Heart right ventricle (tissue), 16 donors: ENCODE results near the gene RPS6KC1. TPM values are rescaled to one million over a fixed set of nuclear protein-coding genes. Genes with fewer than 3 reads are reported as not detected.

ENCODE experiments used
- ATAC-seq, 8 donors: fragments of 200-7000 bp; cut with Tn5 transposase; one replicate each; pipeline ENCODE4 v1.9.1; 2020; ENCODE audit warnings: mild to moderate bottlenecking in 8 of 8, moderate library complexity in 8 of 8, moderate number of reproducible peaks in 1 of 8
- DNase-seq, 2 donors: peaks; one replicate each; pipeline ENCODE4 v3.0.0-alpha.2; 2020
- H3K27ac ChIP-seq, 10 donors: fragments of 200-600 bp; sonication (generic) in 2 of 10; one replicate each; pipeline versions ENCODE4 v1.5.0 to v1.8.0; 2020 to 2022; ENCODE audit warnings: mild to moderate bottlenecking in 3 of 10
- H3K27me3 ChIP-seq, 7 donors: fragments of 200-600 bp; one replicate each; pipeline ENCODE4 v1.8.0; 2021 to 2022; ENCODE audit warnings: mild to moderate bottlenecking in 2 of 7
- H3K36me3 ChIP-seq, 9 donors: fragments of 200-600 bp; sonication (generic) in 1 of 9; one replicate each; pipeline versions ENCODE4 v1.5.0 to v1.8.0; 2020 to 2022; ENCODE audit warnings: mild to moderate bottlenecking in 2 of 9
- H3K4me1 ChIP-seq, 9 donors: fragments of 200-600 bp; sonication (generic) in 1 of 9; one replicate each; pipeline versions ENCODE4 v1.5.0 to v1.8.0; 2020 to 2022; ENCODE audit warnings: mild to moderate bottlenecking in 4 of 9
- H3K4me3 ChIP-seq, 10 donors: fragments of 200-600 bp; sonication (generic) in 2 of 10; one replicate each; pipeline versions ENCODE4 v1.5.0 to v1.8.0; 2020 to 2022; ENCODE audit warnings: mild to moderate bottlenecking in 7 of 10, moderate library complexity in 2 of 10
- H3K9me3 ChIP-seq, 11 donors: fragments of 200-600 bp in 10 of 11; sonication (generic) in 2 of 11; one replicate each; pipeline versions ENCODE4 v1.5.0 to v1.8.0; 2013 to 2022; ENCODE audit warnings: mild to moderate bottlenecking in 2 of 11, control low read depth in 1 of 11, moderate library complexity in 1 of 11
- CTCF ChIP-seq, 9 donors: fragments of 200-600 bp; sonication (generic) in 2 of 9; IDR thresholded peaks; one replicate each; pipeline versions ENCODE4 v1.5.0 to v1.8.0; 2021 to 2022; ENCODE audit warnings: antibody characterized with exemption in 9 of 9, mild to moderate bottlenecking in 5 of 9, moderate library complexity in 1 of 9
- WGBS, 2 donors: extraction: QIAGEN DNeasy Blood & Tissue Kit; methylation state at CpG; one replicate each; pipeline ENCODE4 v1.1.7; 2013; ENCODE audit warnings: inconsistent platforms in 1 of 2; 5-methylcytosine and 5-hydroxymethylcytosine counted together
- intact Hi-C, 10 donors: fragments of 100-400 bp; cut with DNase I; formaldehyde crosslinking; loops; one replicate each; pipeline versions ENCODE4 v1.11.1 to v1.14.2; 2022
- polyA plus RNA-seq, 2 donors: library from polyadenylated mRNA; stranded (reverse); fragments of 200-250 nt; gene quantifications; one replicate each; pipeline ENCODE4 v1.2.3, GENCODE V29; 2013
- total RNA-seq, 10 donors: library from RNA; stranded (reverse); fragmentation: NEBNext Ultra II Directional in 3 of 10; extraction: Animal tissue kit (Norgen Biotek cat#: 25700) in 3 of 10; gene quantifications; one replicate each; pipeline versions ENCODE4 v1.2.1 to v1.2.4, GENCODE V29; 2021 to 2023
- donor health status: Arrhythmogenic right ventricular cardiomyopathy.
- donor health status: ischemic (EF 13 %, LVEDD 7.1; RV severe dilation, severe dysfunction).
- donor health status: healthy with polysubstance abuse.
- donor health status: DM: no; HTN: yes; CAD: no.
- donor health status: DM: no; HTN: no; CAD: no.
- donor health status: ischemic (EF 25% LVEDD 6.9; RV normal size, moderate dysfunction).
- donor health status: ischemic (EF 25% LVEDD 5.7; RV mildly dilated, moderate dysfunction).
- donor health status: healthy.
- donor health status: DM: yes; HTN: yes; CAD: no.
- donor health status: Ischemic cardiomyopathy.
- donor health status: ischemic (EF 35%, LVEDD 5.7; RV mildly dilated, moderate dysfunction).
- donor health status: nonischemic (EF 11% LVEDD 7.7; RV severe dilation, severe dysfunction).
- donor health status: DM: yes; HTN: yes; CAD: no.
- donor health status: PGD.
- donor health status: ischemic (EF 29% LVEDD 5.4; RV normal size, mild dysfunction).
- donor health status: nonischemic (EF 23%, LVEDD 6.1; RV moderate dilation, normal function).

The RPS6KC1 gene
- total and polyA plus RNA-seq, 12 donors: 3.8 to 13.8 (median 10.3) TPM

GRCh38 chr1:213082420-213083111, 31.5 kb downstream of the RPS6KC1 start:
- no peak for ATAC-seq
- H3K27ac ChIP-seq: no peak overlapping the region
- peaks cover 0 to 94% (median 11%) of the 10 kb centered on the region in 9 donors for H3K36me3 ChIP-seq
- DNase-seq: no peak
- H3K4me3 ChIP-seq: no peak overlapping the region
- no peak for TF ChIP-seq CTCF (IDR thresholded peaks at IDR 0.05)
- no peaks in the 10 kb centered on the region for H3K9me3 ChIP-seq
- intact Hi-C loops: no loop called here
- 92 to 94% methylated on average over 2 of the region's 2 CpGs for WGBS, 2 donors
- H3K27me3 ChIP-seq: no peaks in the 10 kb centered on the region
- no peaks in the 10 kb centered on the region for H3K4me1 ChIP-seq

GRCh38 chr1:213083112-213083445, 32.0 kb downstream of the RPS6KC1 start:
- DNase-seq (no peak), ATAC-seq (no peak)
- Histone ChIP-seq H3K27me3 (no peaks in the 10 kb centered on the region), H3K4me3 (no peak overlapping the region), H3K4me1 (no peaks in the 10 kb centered on the region), H3K27ac (no peak overlapping the region), H3K36me3 (peaks cover 0 to 94% (median 11%) of the 10 kb centered on the region in 9 donors), H3K9me3 (no peaks in the 10 kb centered on the region)
- intact Hi-C loops: no loop called here
- TF ChIP-seq CTCF (IDR thresholded peaks at IDR 0.05): no peak
- 89 to 93% methylated on average over 3 of the region's 3 CpGs for WGBS, 2 donors

- intact Hi-C loops: no loop called here
- no peak for TF ChIP-seq CTCF (IDR thresholded peaks at IDR 0.05)
- ATAC-seq: no peak
- WGBS, 2 donors: 95 to 98% methylated on average over 3 of the region's 3 CpGs
- Histone ChIP-seq H3K4me3 (no peak overlapping the region), H3K4me1 (no peaks in the 10 kb centered on the region), H3K27me3 (no peaks in the 10 kb centered on the region), H3K36me3 (peaks cover 0 to 75% (median 13%) of the 10 kb centered on the region in 9 donors), H3K9me3 (no peaks in the 10 kb centered on the region), H3K27ac (no peak overlapping the region)
- DNase-seq: no peak
Observed at GRCh38 chr1:213087911-213088310, 36.9 kb downstream of the RPS6KC1 start.

GRCh38 chr1:213089924-213090677, 39.1 kb downstream of the RPS6KC1 start:
- Histone ChIP-seq H3K4me1 (no peaks in the 10 kb centered on the region), H3K9me3 (no peaks in the 10 kb centered on the region)
- no peak for ATAC-seq

More at GRCh38 chr1:213089924-213090677, 39.1 kb downstream of the RPS6KC1 start:
- peaks cover 0 to 61% (median 13%) of the 10 kb centered on the region in 9 donors for H3K36me3 ChIP-seq
- intact Hi-C loops: no loop called here
- no peaks in the 10 kb centered on the region for H3K27me3 ChIP-seq
- no peak overlapping the region for H3K27ac ChIP-seq
- no peak for TF ChIP-seq CTCF (IDR thresholded peaks at IDR 0.05)
- no peak overlapping the region for H3K4me3 ChIP-seq
- DNase-seq: no peak
